HL-60 (cell line): Measurements from ENCODE around the gene BRF1.

Source experiments
- DNase-seq, 2 experiments: peaks; one replicate each; pipeline ENCODE4 v3.0.0-alpha.2; 2010 to 2020; ENCODE audit warnings: low read depth in 1 of 2, low spot score in 1 of 2
- H3K27ac ChIP-seq: fragments of 250-450 bp; sonication (Bioruptor Pico); replicated peaks from 2 replicates; pipeline ENCODE4 v1.5.1; 2020; ENCODE audit warnings: mild to moderate bottlenecking, moderate library complexity
- H3K27me3 ChIP-seq: fragments of 250-450 bp; sonication (Bioruptor Pico); 2 replicates; pipeline ENCODE4 v1.5.1; 2021; ENCODE audit warnings: mild to moderate bottlenecking, moderate library complexity; ENCODE audit not compliant: insufficient read depth, poor library complexity, severe bottlenecking
- H3K4me3 ChIP-seq: replicated peaks from 2 replicates; pipeline ENCODE4 v1.5.1; 2011; ENCODE audit warnings: mild to moderate bottlenecking, control low read depth, low read length; ENCODE audit not compliant: insufficient read depth
- GABPA ChIP-seq: IDR thresholded peaks from 2 replicates; pipeline ENCODE4 v1.6.1; 2012; ENCODE audit warnings: low read depth
- POLR2AphosphoS5 ChIP-seq: IDR thresholded peaks from 2 replicates; pipeline ENCODE4 v1.6.1; 2012; ENCODE audit warnings: low read depth
- SPI1 ChIP-seq: IDR thresholded peaks from 2 replicates; pipeline ENCODE4 v1.6.1; 2012; ENCODE audit warnings: low read depth, mild to moderate bottlenecking, borderline replicate concordance
- TF ChIP-seq, protein P1 (sequence below): IDR thresholded peaks from 2 replicates; pipeline ENCODE4 v1.6.1; 2012; ENCODE audit warnings: low read depth; ENCODE audit not compliant: insufficient replicate concordance
- TF ChIP-seq, protein P2 (sequence below): IDR thresholded peaks from one replicate; pipeline ENCODE4 v1.5.1; 2011; ENCODE audit warnings: low read length, control low read depth, inconsistent platforms; ENCODE audit not compliant: insufficient read depth

The BRF1 gene

DNA sequence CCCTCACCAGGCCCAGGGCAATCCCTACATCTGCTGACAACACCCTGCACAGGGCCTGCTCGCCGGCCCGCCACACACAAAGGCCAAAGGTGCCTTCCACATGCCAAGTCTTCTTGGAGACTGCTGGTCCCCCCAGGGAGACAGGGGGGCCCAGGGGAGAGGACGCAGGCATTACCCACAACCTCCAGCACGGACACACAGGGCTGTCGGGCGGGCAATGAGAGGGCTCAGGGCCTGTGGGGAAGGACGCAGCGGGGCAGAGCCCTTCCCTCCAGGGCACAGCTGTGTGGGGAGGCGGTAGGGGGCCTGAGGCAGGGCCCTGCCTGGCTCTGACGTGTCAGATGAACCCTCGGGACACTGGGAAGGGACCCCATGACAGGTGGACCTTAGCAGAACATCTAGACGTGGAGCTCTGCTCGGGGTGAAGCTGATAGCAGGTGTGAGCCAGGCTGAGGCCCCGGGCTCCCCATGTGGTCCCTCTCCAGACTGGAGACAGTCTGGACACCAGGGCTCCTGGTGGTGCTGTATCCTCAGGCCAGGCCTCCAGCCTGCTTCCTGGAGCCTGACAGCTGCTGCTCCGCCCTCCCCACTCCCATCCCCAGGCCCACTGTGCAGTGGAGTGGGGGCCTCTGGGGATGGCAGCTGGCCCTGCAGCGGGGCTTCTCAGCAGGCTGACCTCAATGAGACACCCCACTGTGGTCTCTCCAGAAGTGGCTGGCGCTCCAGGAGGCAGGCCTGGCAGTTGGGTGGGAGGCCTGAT is 88.1 kb downstream of the BRF1 start:
- DNase-seq, result no peak
- H3K27ac ChIP-seq, result no peak overlapping the region
- TF ChIP-seq SPI1, result no peak
- TF ChIP-seq, protein P1, sequence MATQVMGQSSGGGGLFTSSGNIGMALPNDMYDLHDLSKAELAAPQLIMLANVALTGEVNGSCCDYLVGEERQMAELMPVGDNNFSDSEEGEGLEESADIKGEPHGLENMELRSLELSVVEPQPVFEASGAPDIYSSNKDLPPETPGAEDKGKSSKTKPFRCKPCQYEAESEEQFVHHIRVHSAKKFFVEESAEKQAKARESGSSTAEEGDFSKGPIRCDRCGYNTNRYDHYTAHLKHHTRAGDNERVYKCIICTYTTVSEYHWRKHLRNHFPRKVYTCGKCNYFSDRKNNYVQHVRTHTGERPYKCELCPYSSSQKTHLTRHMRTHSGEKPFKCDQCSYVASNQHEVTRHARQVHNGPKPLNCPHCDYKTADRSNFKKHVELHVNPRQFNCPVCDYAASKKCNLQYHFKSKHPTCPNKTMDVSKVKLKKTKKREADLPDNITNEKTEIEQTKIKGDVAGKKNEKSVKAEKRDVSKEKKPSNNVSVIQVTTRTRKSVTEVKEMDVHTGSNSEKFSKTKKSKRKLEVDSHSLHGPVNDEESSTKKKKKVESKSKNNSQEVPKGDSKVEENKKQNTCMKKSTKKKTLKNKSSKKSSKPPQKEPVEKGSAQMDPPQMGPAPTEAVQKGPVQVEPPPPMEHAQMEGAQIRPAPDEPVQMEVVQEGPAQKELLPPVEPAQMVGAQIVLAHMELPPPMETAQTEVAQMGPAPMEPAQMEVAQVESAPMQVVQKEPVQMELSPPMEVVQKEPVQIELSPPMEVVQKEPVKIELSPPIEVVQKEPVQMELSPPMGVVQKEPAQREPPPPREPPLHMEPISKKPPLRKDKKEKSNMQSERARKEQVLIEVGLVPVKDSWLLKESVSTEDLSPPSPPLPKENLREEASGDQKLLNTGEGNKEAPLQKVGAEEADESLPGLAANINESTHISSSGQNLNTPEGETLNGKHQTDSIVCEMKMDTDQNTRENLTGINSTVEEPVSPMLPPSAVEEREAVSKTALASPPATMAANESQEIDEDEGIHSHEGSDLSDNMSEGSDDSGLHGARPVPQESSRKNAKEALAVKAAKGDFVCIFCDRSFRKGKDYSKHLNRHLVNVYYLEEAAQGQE, result no peak
- no peak for TF ChIP-seq POLR2AphosphoS5
- TF ChIP-seq, protein P2, sequence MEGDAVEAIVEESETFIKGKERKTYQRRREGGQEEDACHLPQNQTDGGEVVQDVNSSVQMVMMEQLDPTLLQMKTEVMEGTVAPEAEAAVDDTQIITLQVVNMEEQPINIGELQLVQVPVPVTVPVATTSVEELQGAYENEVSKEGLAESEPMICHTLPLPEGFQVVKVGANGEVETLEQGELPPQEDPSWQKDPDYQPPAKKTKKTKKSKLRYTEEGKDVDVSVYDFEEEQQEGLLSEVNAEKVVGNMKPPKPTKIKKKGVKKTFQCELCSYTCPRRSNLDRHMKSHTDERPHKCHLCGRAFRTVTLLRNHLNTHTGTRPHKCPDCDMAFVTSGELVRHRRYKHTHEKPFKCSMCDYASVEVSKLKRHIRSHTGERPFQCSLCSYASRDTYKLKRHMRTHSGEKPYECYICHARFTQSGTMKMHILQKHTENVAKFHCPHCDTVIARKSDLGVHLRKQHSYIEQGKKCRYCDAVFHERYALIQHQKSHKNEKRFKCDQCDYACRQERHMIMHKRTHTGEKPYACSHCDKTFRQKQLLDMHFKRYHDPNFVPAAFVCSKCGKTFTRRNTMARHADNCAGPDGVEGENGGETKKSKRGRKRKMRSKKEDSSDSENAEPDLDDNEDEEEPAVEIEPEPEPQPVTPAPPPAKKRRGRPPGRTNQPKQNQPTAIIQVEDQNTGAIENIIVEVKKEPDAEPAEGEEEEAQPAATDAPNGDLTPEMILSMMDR, result no peak
- no peak for TF ChIP-seq GABPA
- H3K4me3 ChIP-seq, result no peak overlapping the region
- no peaks in the 10 kb centered on the region for H3K27me3 ChIP-seq

DNA sequence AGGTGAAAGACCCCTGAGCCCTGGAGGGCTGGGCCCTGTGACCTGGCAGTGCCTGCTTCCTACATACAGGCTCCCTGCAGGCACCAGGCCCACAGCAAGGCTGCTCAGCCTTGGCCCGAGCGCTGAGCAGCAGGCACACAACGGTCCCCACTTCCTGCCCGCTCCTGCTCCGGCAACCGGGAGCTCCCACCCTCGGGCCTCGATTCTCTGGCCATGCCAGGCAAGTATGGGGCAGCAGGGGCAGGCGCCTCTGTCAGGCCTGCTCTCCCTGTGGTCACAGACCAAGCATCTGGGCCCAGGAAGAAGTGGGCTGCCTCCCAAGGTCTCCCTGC is 89.1 kb downstream of the BRF1 start:
- DNase-seq, result no peak
- H3K4me3 ChIP-seq, result no peak overlapping the region
- no peaks in the 10 kb centered on the region for H3K27me3 ChIP-seq
- TF ChIP-seq SPI1 (no peak), POLR2AphosphoS5 (no peak), GABPA (no peak)
- TF ChIP-seq, protein P2, result no peak
- TF ChIP-seq, protein P1, result no peak
- no peak overlapping the region for H3K27ac ChIP-seq

DNA sequence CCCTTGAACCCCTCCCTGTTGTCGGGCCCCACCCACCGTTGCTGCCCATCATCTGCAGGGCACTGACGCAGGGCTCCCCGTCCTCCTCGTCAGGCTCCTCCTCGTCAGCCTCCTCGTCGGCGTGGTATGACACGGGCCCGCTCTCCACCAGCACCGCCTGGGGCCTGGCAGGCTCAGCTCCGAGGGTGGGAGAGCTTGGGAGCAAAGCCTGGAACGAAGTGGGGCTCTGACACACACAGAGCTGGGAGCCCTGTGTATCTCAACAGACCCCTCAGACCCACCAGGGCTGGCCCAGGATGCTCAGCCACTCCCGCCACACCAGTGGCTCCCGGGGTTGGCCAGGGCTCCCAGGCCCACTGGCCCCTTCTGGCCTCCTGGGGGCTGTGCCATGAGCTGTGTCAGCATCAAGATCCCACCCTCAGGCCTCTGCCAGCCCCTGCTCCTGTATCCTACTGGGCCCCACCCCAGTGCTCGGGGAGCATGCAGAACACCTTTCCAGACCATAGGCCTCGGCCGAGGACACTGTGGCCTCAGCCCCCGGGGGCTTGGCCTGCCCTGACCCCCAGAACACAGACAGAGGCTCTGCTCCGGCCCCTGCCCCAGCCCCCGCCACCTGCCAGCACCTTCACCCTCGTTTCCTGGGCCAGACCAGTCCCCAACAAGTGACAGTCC is 89.6 kb downstream of the BRF1 start:
- TF ChIP-seq GABPA (no peak), POLR2AphosphoS5 (no peak), SPI1 (no peak)
- TF ChIP-seq, protein P1, result no peak
- TF ChIP-seq, protein P2, result no peak

More for the DNA sequence above, 89.6 kb downstream of the BRF1 start:
- Histone ChIP-seq H3K27me3 (no peaks in the 10 kb centered on the region), H3K27ac (no peak overlapping the region), H3K4me3 (no peak overlapping the region)
- DNase-seq, result no peak
